ENCODE results near the gene PRPS1.

The PRPS1 gene

DNA sequence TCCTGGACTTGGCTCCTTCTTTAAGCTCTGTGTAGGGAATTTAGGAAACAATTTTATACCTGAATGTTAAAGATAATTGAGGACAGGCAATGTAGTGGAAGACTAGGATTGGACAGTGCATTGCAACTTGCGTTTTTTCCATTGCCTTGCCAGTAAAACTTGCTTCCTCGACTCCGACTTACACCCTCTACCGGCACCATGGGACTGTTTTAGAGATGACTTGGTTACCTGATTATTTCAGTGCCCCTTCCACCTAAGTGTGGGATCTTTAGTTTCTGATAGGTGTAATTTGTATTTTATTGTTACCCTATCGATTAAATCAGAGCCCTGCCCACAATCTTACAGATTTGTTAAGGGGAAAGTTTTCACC is 1.2 kb downstream of the PRPS1 start:
- H3K27ac ChIP-seq = peak overlapping the region; percentile 86; the same call in 1 of the 2 replicates
- no peak for TF ChIP-seq ZFX (IDR thresholded peaks at IDR 0.05; ENCODE audit: borderline replicate concordance)
- TF ChIP-seq, protein P1, sequence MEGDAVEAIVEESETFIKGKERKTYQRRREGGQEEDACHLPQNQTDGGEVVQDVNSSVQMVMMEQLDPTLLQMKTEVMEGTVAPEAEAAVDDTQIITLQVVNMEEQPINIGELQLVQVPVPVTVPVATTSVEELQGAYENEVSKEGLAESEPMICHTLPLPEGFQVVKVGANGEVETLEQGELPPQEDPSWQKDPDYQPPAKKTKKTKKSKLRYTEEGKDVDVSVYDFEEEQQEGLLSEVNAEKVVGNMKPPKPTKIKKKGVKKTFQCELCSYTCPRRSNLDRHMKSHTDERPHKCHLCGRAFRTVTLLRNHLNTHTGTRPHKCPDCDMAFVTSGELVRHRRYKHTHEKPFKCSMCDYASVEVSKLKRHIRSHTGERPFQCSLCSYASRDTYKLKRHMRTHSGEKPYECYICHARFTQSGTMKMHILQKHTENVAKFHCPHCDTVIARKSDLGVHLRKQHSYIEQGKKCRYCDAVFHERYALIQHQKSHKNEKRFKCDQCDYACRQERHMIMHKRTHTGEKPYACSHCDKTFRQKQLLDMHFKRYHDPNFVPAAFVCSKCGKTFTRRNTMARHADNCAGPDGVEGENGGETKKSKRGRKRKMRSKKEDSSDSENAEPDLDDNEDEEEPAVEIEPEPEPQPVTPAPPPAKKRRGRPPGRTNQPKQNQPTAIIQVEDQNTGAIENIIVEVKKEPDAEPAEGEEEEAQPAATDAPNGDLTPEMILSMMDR (IDR thresholded peaks at IDR 0.05) = peak; percentile 25; the same call in 1 of the 2 replicates

DNA sequence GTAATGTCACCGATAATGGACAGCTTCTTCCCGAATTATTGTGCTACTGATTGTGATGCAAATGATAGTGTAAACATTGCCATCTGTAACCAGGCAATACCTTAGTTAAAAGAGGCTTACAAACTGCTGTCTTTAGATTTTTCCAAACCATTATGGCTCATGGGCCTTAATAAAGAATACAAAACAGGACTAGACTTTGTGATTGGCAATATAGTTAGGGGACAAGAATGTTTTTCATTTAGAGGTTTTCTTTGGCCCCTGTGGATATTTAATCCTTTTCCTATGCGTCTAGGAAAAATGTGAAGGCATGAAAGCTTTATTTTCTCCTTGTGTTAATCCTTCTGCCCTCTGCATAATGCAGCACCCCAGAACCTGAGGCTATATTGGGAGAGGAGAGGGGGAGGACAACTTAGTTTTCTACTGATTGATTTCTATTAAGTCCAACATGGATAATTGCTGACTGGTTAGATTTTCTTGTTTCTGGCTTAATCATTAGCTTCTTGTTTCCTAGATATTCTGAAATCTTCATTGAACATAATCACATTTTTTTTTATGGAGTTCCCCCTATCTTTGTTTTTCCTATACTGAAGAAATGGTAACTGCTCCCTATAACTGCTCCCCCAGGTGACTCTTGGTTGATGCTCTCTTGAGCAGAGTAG is 1.9 kb downstream of the PRPS1 start:
- no peak overlapping the region for H3K27ac ChIP-seq
- TF ChIP-seq, protein P1 (IDR thresholded peaks at IDR 0.05) = no peak
- no peak for TF ChIP-seq ZFX (IDR thresholded peaks at IDR 0.05; ENCODE audit: borderline replicate concordance)

DNA sequence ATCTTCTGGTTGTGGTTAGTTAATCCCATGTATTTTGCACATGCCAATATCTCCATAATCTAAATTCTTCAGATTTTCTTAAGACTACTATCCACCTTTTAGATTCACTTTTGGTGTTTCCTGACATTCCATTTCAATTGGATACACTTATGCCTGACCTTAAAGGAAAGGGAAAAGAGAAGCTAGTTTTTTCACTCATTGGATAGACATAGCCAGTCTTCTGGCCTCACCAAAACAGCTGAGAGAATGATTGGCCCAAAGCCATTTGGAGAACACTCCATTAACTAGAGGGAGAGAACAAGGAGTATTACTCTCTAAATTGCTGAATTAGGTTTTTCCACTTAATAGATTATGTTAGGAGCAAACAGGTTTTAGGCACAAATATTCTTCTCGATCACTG is 4.0 kb downstream of the PRPS1 start:
- TF ChIP-seq ZFX (IDR thresholded peaks at IDR 0.05; ENCODE audit: borderline replicate concordance) = no peak
- TF ChIP-seq, protein P1 (IDR thresholded peaks at IDR 0.05) = no peak
- H3K27ac ChIP-seq = no peak overlapping the region

DNA sequence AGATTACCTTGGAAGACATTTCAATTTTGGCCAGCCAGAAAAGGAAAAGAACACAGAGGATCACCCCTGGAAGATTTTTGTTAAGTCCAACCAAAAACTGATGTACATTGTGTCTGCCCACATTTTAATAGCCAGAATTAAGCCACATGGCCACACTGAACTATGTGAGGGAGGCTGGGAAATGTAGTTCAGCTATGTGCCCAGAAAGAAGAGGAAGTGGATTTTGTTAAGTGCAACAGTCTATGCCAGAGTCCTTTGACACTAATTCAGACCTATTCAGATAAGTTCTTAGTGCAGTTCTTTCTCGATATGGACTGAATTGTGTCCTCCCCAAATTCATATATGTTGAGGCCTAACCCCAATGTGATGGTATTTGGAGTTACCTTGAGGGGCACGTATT is 18.4 kb downstream of the PRPS1 start:
- no peak overlapping the region for H3K27ac ChIP-seq
- TF ChIP-seq, protein P1 (IDR thresholded peaks at IDR 0.05) = no peak
- no peak for TF ChIP-seq ZFX (IDR thresholded peaks at IDR 0.05; ENCODE audit: borderline replicate concordance)

DNA sequence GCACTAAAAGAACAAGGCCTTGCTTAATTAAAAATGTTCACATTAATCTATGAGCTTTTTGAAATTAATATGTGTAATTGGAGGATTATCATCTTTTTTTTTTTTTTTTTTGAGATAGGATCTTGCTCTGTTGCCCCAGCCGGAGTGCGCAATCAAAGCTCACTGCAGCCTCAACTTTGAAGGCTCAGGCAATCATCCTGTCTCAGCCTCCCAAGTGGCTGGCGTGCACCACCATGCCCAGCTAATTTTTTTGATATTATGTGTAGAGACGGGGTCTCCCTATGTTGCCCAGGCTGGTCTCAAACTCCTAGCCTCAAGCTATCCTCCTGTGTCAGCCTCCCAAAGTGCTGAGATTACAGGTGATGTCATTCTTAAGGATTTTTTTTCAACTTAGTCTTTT is 20.0 kb downstream of the PRPS1 start:
- H3K27ac ChIP-seq = no peak overlapping the region
- TF ChIP-seq, protein P1 (IDR thresholded peaks at IDR 0.05) = no peak
- no peak for TF ChIP-seq ZFX (IDR thresholded peaks at IDR 0.05; ENCODE audit: borderline replicate concordance)

DNA sequence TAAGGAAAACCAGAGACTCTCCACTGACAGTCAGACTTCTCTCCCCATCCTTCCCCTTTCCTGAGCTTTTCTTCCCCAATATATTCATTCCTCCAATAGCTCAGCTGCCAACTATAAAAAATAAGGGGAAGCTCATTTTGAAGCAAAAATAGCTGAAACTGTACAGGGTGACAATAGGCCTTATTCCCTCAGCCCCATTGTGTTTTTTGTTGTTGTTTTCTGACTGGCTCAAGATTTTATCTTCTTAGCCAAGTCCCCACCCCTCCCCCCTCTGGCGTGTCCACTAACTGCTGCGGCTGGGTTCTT is 26.2 kb downstream of the PRPS1 start:
- no peak for TF ChIP-seq ZFX (IDR thresholded peaks at IDR 0.05; ENCODE audit: borderline replicate concordance)
- TF ChIP-seq, protein P1 (IDR thresholded peaks at IDR 0.05) = no peak
- H3K27ac ChIP-seq = no peak overlapping the region

DNA sequence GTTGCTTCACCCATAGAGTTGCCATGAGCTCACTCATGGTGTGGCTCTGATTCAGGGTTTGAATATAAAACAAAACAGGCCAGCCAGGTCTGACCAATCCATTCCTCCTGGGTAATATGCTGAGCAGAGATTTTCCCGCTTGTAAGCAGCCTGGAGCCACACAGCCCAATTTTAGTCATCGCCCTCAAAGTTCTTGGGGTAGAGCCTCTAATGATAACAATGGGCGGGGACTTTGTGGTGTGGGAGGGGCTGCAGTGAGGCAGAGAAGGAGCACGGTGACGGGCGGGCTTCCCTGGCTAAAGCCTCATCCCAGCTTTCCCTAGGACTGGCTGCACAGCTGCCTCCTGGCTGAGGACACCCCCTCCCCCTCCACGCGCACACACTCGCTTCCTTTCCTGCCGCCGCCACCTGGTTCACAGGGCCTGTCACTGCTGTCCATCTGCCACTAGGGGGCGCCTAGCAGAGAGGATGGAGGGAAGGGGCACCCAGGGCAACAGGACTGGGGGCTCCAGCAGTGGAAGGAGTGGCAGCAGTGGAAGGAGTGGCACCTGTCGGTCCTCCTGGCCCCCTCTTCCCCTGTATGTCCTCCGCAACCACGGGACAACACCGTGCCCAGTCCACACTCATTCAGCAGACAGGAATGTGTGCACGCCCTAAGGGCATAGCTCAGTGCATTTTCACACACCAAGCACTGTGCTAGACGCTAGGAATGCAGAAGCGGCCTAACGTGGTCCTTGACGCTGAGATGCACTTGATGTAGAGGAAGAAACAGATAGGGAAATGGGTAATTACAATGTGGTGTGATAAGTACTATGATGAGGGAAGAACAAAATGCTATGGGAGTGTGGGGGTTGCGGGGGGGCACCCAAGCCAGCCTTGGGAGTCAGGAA is 26.8 kb downstream of the PRPS1 start:
- no peak overlapping the region for H3K27ac ChIP-seq
- TF ChIP-seq, protein P1 (IDR thresholded peaks at IDR 0.05) = peak; percentile 74
- no peak for TF ChIP-seq ZFX (IDR thresholded peaks at IDR 0.05; ENCODE audit: borderline replicate concordance)
